Limb (tissue), 2 donors: ENCODE data around the gene NECAP2.
A peak's percentile ranks its signal among the peaks of the same experiment; 100 is the strongest.
"Not testable (repeated sequence)": the region's sequence is repeated elsewhere in the genome, so short reads cannot be mapped to it uniquely, and the experiment has no call there.

Experiments used
- DNase-seq, 2 donors: peaks; one replicate each; pipeline ENCODE4 v3.0.0-alpha.2; 2016; ENCODE audit errors: extremely low spot score in 2 of 2

Gene NECAP2

DNA sequence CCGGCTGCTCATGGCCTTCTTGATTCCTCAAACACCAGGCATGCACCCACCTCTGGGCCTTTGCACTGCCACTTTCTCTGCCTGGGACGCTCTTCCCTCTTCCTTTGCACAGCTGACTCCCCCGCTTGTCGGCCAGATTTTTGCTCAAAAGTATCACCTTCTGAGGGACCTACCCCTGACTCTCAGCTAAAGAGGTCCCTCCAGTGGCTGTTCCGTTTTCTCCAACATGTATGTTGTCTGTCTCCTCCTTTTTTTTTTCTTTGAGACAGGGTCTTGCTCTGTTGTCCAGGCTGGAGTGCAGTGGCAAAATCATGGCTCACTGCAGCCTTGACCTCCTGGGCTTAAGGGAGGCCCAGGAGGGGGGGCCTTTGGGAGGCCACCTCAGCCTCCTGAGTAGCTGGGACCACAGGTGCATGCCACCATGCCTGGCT lies 57.0 kb downstream of the NECAP2 start:
- DNase-seq, result not testable (repeated sequence)

DNA sequence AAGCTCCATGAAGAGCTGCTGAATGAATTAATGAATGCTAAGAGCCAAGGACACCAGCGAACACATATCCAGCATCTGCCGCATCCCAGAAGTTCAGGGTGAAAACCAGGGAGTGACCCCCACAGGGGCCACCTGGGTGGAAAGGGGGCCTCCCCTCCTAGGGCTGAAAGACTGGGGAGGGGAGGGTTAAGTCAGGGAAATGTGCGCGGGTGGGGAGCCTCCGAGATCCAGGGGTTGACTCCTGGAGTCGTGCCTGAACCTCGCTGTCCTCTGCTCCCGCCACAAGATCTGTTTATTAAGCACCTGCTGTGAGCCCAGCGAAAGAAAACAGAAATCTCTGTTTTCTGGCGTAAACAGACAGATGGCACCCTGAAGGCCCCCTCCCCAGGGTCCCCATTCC lies 57.5 kb downstream of the NECAP2 start:
- DNase-seq, result not testable (repeated sequence)

DNA sequence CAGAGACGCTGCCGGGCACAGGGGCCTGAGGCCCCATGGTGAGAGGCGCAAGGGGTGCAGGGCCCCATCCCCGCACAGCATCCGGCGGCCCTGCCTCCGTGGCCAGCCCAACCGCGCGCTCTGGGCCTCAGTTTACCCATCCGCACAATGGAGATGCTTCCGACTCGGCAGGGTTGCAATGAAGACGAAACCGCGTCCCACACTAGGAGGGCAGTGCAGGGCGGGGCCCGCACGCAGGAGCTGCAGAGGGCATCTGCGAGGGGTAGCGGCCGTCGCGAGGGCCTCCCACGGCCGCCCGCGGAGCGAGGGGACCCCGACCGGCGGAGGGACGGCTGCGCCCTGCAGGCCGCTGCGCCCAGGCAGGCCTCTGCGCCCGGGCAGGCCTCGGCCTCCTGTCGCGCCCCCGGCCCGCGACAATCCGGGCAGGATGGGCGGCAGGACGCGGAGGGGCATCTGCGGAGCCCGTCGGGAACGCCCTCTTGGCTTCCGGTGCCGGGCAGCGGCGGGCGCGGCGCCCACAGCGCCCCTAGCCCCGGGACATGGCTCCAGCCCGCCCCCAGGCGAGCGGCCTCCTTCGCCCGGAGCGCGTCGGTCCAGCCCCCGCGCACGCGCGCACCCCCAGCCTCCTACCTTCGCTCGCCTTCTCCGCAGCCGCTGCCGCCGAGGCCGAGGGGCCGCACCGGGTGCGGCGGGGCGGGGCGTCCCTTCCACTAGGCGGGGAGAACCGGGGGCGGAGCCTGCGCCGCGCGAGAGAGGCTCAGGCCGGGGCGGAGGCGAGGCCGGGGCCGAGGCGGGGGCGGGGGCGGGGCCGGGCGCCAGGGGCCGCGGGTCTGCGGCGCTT lies 58.3 kb downstream of the NECAP2 start:
- peak; percentile 90 to 97 for DNase-seq

DNA sequence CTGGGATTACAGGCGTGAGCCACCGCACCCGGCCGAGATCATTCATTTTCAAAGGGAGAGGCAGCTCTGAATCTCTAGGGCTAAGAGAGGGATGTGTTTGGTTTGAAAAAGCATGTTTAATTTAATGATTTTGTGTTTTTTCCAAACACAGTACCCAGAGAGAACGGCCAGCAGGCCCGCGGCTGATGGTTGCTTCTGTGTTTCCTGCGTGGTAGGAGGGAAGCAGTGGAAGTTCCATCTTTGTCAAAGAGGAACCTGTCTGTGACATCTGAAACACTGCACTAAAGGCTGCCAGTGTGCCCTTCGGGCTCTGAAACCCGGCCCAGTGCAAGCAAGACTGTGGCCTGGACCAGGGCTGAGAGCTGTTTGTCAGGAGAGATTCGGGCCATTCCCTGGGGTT lies 59.9 kb downstream of the NECAP2 start:
- not testable (repeated sequence) for DNase-seq

DNA sequence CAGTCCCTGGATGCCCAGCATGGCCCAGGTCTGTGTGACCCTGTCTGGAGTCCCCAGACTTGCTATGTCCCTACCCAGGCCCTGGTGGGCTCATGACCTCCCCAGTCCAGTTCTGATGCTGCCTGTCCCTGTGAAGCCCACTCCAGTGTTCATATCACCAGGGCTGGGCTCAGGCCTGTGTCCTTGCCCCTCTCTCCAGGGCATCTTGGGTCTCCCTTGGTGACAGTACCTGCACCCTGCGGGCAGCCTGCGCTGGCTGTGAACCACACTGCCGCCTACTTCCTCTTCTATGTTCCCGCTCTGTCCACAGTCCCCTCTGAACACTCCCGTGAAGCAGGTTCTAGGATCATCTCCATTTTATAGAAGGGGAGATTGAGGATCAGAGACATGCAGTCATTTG lies 60.5 kb downstream of the NECAP2 start:
- DNase-seq, result not testable (repeated sequence)

DNA sequence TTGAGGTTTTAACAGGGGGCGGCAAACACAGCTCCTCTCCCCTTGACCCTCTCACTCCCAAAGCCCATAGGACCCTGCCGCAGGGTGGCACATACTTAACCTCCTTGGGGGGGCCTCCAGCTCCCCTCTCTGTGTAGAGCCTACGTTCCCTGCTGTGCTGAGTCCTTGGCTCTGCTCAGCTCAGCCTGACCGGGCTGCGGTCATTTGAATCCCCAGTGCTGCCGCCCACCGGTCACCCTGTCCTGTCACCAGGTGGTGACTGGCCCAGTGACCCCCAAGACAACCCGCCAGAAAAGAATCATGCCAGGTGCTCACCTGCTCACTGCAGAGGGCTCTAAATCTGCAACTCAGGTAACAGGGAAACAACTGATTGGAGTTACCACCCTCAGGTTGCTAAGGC lies 60.9 kb downstream of the NECAP2 start:
- not testable (repeated sequence) for DNase-seq

DNA sequence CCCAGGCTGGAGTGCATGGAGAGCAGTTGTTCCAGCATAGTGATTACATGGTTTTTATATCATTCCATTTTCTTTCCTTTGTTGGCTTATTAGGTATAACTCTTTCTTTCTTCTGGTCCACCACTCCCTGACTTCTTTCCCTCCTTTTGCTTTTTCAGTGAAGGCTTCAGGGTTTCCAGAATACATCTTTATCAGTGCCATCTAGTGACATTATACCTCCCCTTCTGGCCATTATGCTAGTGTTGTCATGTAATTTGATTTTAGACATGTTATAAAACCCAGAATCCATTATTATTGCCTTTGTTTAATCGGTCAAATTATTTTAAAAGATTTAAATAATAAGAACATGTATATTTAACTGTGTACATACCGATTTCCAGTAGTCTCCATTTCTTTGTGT lies 63.0 kb downstream of the NECAP2 start:
- no peak for DNase-seq

DNA sequence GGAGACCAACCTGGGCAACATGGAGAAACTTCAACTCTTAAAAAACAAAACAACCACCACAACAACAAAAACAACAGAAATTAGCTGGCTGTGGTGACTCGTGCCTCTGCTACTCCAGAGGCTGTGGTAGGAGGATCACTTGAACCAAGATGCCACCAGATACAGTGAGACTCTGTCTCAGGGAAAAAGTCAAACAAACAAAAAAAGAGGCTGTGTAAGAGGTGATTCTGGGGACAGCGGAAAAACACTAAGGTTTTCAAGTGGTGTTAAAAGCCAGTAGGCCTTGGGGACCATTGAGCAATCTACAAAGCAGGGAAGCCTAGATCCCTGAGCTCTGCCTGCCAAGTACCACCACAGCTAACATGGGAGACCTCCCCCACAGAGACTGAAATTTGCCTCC lies 65.3 kb downstream of the NECAP2 start:
- DNase-seq, result not testable (repeated sequence)

DNA sequence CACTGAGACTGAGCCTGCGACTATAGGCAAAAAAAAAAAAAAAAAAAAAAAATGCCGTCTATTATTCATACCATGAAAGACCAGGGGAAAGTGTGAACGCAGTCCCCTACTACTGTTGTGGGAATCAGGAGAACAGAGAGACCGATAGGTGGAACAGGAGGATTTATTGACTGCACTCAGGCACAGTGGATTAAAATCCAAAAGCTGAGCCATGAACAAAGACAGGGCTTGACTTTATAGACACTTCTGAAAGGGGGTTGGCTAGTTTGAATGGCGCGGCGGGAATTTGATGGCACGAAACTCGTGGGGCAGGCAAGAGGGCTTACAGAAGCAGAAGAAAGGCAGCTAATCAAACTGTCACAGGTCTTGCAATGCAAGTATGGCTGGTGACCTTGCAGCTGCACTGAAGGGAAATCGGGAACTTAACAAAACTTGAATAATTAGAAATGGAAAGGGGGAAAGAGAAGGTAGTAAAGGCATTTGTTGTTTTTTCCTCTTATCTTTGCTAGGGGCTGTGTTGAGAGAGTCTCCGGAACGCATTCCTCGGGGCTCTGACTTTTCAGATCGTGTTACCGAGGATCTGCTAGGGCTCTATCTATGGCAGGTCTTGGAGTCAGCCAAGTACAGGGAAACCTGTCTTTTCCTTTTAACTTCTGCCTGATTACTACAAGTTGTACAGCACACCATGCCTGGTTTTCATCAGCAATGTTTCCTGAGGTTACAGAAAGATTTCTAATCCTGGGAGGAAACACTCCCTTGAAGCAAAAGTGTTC lies 66.0 kb downstream of the NECAP2 start:
- DNase-seq, result not testable (repeated sequence)

DNA sequence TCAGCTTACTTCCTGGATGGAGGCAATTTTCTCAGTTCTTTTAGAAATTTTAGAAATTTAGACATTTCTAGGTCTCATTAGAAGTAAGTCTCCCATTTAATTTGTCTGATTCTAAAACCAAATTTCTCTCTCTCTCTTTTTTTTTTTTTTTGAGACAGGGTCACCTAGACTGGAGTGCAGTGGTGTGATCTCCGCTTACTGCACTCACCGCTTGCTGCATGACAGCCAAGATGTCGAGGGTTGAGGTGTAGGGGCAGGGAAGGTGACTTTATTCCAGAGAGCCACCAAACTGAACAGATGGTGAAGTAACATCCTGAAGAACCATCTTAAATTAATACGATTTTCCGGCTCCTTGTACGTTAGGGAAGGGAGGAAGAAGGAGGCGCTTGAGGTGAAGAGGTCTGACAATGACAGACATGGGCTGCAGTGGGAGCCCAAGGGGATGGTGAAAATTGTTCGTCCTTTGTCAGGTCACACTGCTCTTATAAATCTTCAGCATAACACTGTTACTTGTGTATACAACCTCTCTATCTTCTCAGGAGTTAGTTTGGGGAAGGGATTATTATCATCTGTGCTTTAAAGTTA lies 68.4 kb downstream of the NECAP2 start:
- not testable (repeated sequence) for DNase-seq
